H1 (cell line): ENCODE data around the gene MYOD1. TPM values are rescaled to one million over a fixed set of nuclear protein-coding genes. Genes with fewer than 3 reads are reported as not detected.

ENCODE experiments used
- CTCF ChIA-PET: fragments of 300-600 bp; sonication (Branson Sonifier 250); formaldehyde crosslinking; loops from one replicate; lab custom pipeline; 2021; ENCODE audit not compliant: partially characterized antibody; lab: Charles Lee
- POLR2A ChIA-PET: fragments of 300-600 bp; sonication (Branson Sonifier 250); formaldehyde crosslinking; loops from one replicate; lab custom pipeline; 2021; ENCODE audit warnings: inconsistent platforms; ENCODE audit not compliant: partially characterized antibody; lab: Charles Lee
- DNase-seq, 2 experiments: peaks; one replicate each; pipeline versions ENCODE4 v3.0.0 to v3.0.0-alpha.2; 2010 to 2022; ENCODE audit warnings: low spot score in 2 of 2, low read depth in 1 of 2, mixed read lengths in 1 of 2
- FAIRE-seq: peaks from 2 replicates; lab custom pipeline; 2011; peaks lifted over from hg19 to GRCh38; lab: Jason Lieb, UNC
- H2AFZ ChIP-seq: 2 replicates; pipeline ENCODE4 v1.8.1; 2012; ENCODE audit warnings: low read length, inconsistent platforms
- H2AK5ac ChIP-seq: 2 replicates; pipeline ENCODE4 v1.6.1; 2013; ENCODE audit warnings: low read depth, low read length
- H2BK120ac ChIP-seq: replicated peaks from 2 replicates; pipeline ENCODE3; 2013; ENCODE audit warnings: low read depth, low read length, inconsistent platforms
- H2BK12ac ChIP-seq: 2 replicates; pipeline ENCODE4 v1.6.1; 2013; ENCODE audit warnings: low read depth, low read length
- H2BK15ac ChIP-seq: 2 replicates; pipeline ENCODE4 v1.6.1; 2013; ENCODE audit warnings: low read length
- H2BK20ac ChIP-seq: 2 replicates; pipeline ENCODE4 v1.6.1; 2013; ENCODE audit warnings: low read length
- H2BK5ac ChIP-seq: 2 replicates; pipeline ENCODE4 v1.6.1; 2013; ENCODE audit warnings: low read depth, low read length
- H3K14ac ChIP-seq: 2 replicates; pipeline ENCODE4 v1.6.1; 2013; ENCODE audit warnings: inconsistent platforms; ENCODE audit not compliant: insufficient read length
- H3K18ac ChIP-seq: 2 replicates; pipeline ENCODE4 v1.6.1; 2013; ENCODE audit warnings: low read length; ENCODE audit errors: extremely low read depth
- H3K23ac ChIP-seq: 2 replicates; pipeline ENCODE4 v1.6.1; 2013; ENCODE audit warnings: inconsistent platforms; ENCODE audit not compliant: insufficient read length
- H3K23me2 ChIP-seq: 2 replicates; pipeline ENCODE4 v1.6.1; 2013; ENCODE audit warnings: low read depth, low read length
- H3K27ac ChIP-seq: 2 replicates; pipeline ENCODE4 v1.6.1; 2011; ENCODE audit warnings: low read depth, low read length, inconsistent platforms
- H3K27me3 ChIP-seq, 4 experiments: replicated peaks in 1 of 4; 1 replicate in 1 of 4; 2 replicates in 3 of 4; pipeline versions ENCODE4 v1.6.1 to v1.8.1; 2011 to 2013; ENCODE audit warnings: low read length in 3 of 4, mild to moderate bottlenecking in 3 of 4, inconsistent platforms in 2 of 4, mixed read lengths in 2 of 4, moderate library complexity in 1 of 4; ENCODE audit not compliant: control insufficient read depth in 3 of 4, insufficient read depth in 3 of 4; ENCODE audit errors: extremely low read depth in 1 of 4
- H3K36me3 ChIP-seq, 4 experiments: 2 replicates each; pipeline versions ENCODE4 v1.6.1 to v1.8.1; 2011 to 2013; ENCODE audit warnings: mild to moderate bottlenecking in 4 of 4, low read length in 3 of 4, moderate library complexity in 2 of 4, control low read depth in 1 of 4, inconsistent platforms in 1 of 4; ENCODE audit not compliant: insufficient read depth in 4 of 4, control insufficient read depth in 2 of 4
- H3K4ac ChIP-seq: replicated peaks from 2 replicates; pipeline ENCODE3; 2013; ENCODE audit warnings: low read length, low read depth, mixed read lengths, inconsistent platforms; ENCODE audit not compliant: insufficient read length
- H3K4me1 ChIP-seq, 4 experiments: replicated peaks in 1 of 4; 1 replicate in 1 of 4; 2 replicates in 3 of 4; pipeline versions ENCODE4 v1.6.1 to v1.8.1; 2011 to 2013; ENCODE audit warnings: low read length in 3 of 4, inconsistent platforms in 2 of 4, mixed read lengths in 1 of 4; ENCODE audit not compliant: insufficient read depth in 4 of 4, control insufficient read depth in 3 of 4
- H3K4me2 ChIP-seq, 2 experiments: 2 replicates each; pipeline versions ENCODE4 v1.6.1 to v1.8.1; 2011 to 2013; ENCODE audit warnings: low read depth in 2 of 2, low read length in 2 of 2, control low read depth in 1 of 2, inconsistent platforms in 1 of 2, mild to moderate bottlenecking in 1 of 2; ENCODE audit not compliant: insufficient read depth in 1 of 2
- H3K4me3 ChIP-seq, 4 experiments: fragments of 200-600, 300-600 bp in 1 of 4; sonication (generic), shearing (Covaris generic), sonication (Bioruptor Twin) in 1 of 4; 2 replicates each; pipeline versions ENCODE4 v1.5.1 to v1.8.1; 2011 to 2016; ENCODE audit warnings: low read length in 4 of 4, low read depth in 3 of 4, control low read depth in 2 of 4, inconsistent platforms in 2 of 4, mild to moderate bottlenecking in 2 of 4, mixed read lengths in 1 of 4, moderate library complexity in 1 of 4; ENCODE audit not compliant: insufficient read depth in 2 of 4; ENCODE audit errors: extremely low read depth in 1 of 4
- H3K56ac ChIP-seq: replicated peaks from 2 replicates; pipeline ENCODE3; 2013; ENCODE audit warnings: low read depth, mild to moderate bottlenecking, mixed read lengths, low read length, inconsistent platforms; ENCODE audit not compliant: insufficient read length
- H3K79me1 ChIP-seq: 2 replicates; pipeline ENCODE4 v1.6.1; 2013; ENCODE audit warnings: low read depth, low read length, control low read depth
- H3K79me2 ChIP-seq, 2 experiments: 2 replicates each; pipeline versions ENCODE4 v1.6.1 to v1.8.1; 2012 to 2013; ENCODE audit warnings: low read length in 2 of 2, mild to moderate bottlenecking in 2 of 2, inconsistent platforms in 1 of 2; ENCODE audit not compliant: insufficient read depth in 2 of 2, control insufficient read depth in 1 of 2
- H3K9ac ChIP-seq, 4 experiments: replicated peaks in 1 of 4; 1 replicate in 1 of 4; 2 replicates in 3 of 4; pipeline versions ENCODE4 v1.6.1 to v1.8.1; 2011 to 2013; ENCODE audit warnings: low read depth in 3 of 4, low read length in 3 of 4, control low read depth in 2 of 4, mild to moderate bottlenecking in 2 of 4, moderate library complexity in 2 of 4, inconsistent platforms in 1 of 4; ENCODE audit errors: extremely low read depth in 1 of 4
- H3K9me3 ChIP-seq, 2 experiments: 2 replicates each; pipeline versions ENCODE4 v1.6.1 to v1.8.1; 2012 to 2013; ENCODE audit warnings: mild to moderate bottlenecking in 2 of 2, moderate library complexity in 2 of 2, control low read depth in 1 of 2, inconsistent platforms in 1 of 2, low read depth in 1 of 2, low read length in 1 of 2, mixed read lengths in 1 of 2; ENCODE audit not compliant: insufficient read depth in 2 of 2
- H4K20me1 ChIP-seq, 2 experiments: replicated peaks in 1 of 2; 2 replicates each; pipeline versions ENCODE3 to v1.8.1; 2011 to 2013; ENCODE audit warnings: inconsistent platforms in 2 of 2, low read length in 2 of 2, mild to moderate bottlenecking in 1 of 2; ENCODE audit not compliant: insufficient read depth in 2 of 2, control insufficient read depth in 1 of 2
- H4K5ac ChIP-seq: 2 replicates; pipeline ENCODE4 v1.6.1; 2013; ENCODE audit warnings: low read length, low read depth, mixed read lengths, inconsistent platforms; ENCODE audit not compliant: insufficient read length
- H4K8ac ChIP-seq: 2 replicates; pipeline ENCODE4 v1.8.0; 2013; ENCODE audit warnings: mild to moderate bottlenecking, moderate library complexity, low read length, inconsistent platforms; ENCODE audit not compliant: insufficient read depth; ENCODE audit errors: extremely low read depth
- H4K91ac ChIP-seq: replicated peaks from 2 replicates; pipeline ENCODE3; 2013; ENCODE audit warnings: low read length, mixed read lengths, inconsistent platforms; ENCODE audit not compliant: insufficient read length
- CBX8 ChIP-seq: fragments of 300-800, 300-1000 bp; sonication (generic); IDR thresholded peaks from 2 replicates; pipeline ENCODE4 v1.7.1; 2016; ENCODE audit warnings: low read depth, low read length, borderline replicate concordance
- POLR2A ChIP-seq, 2 experiments: IDR thresholded peaks; 1 replicate in 1 of 2; 2 replicates in 1 of 2; pipeline ENCODE4 v1.6.1; 2011; ENCODE audit warnings: low read depth in 2 of 2, low read length in 2 of 2, mild to moderate bottlenecking in 2 of 2; ENCODE audit errors: control extremely low read depth in 1 of 2
- RBBP5 ChIP-seq: IDR thresholded peaks from 2 replicates; pipeline ENCODE4 v1.7.1; 2012; ENCODE audit warnings: low read depth, mild to moderate bottlenecking, inconsistent platforms, low read length, moderate library complexity, borderline replicate concordance
- SIRT6 ChIP-seq: IDR thresholded peaks from one replicate; pipeline ENCODE4 v1.7.1; 2012; ENCODE audit warnings: low read length, inconsistent platforms
- SRF ChIP-seq: IDR thresholded peaks from 2 replicates; pipeline ENCODE4 v1.6.1; 2011; ENCODE audit warnings: mild to moderate bottlenecking, low read depth, low read length, moderate library complexity
- TBP ChIP-seq: IDR thresholded peaks from 2 replicates; pipeline ENCODE4 v1.6.1; 2011; ENCODE audit warnings: low read depth, low read length, improper control_type of control experiment
- TEAD4 ChIP-seq: IDR thresholded peaks from 2 replicates; pipeline ENCODE4 v1.6.1; 2012; ENCODE audit warnings: low read depth, low read length, inconsistent platforms, mixed read lengths
- WGBS, 2 experiments: shearing (Covaris generic) in 1 of 2; methylation state at CpG; one replicate each; pipeline versions ENCODE4 v1.1.6 to v1.1.7; 2013 to 2015; ENCODE audit warnings: low lambda C conversion rate in 2 of 2, mixed read lengths in 2 of 2, inconsistent platforms in 1 of 2, low coverage in 1 of 2, missing lambda C conversion rate in 1 of 2; ENCODE audit not compliant: insufficient replicate concordance in 2 of 2, insufficient coverage in 1 of 2, insufficient read length in 1 of 2; ENCODE audit errors: extremely low coverage in 1 of 2, missing lambda C conversion rate in 1 of 2; 5-methylcytosine and 5-hydroxymethylcytosine counted together
- polyA plus RNA-seq, 7 experiments: library from polyadenylated mRNA; depleted of rRNA in 3 of 7; stranded (reverse) in 5 of 7; unstranded in 2 of 7; fragments of >200 nt in 5 of 7; fragments of 200-250 nt in 2 of 7; gene quantifications; 1 replicate in 5 of 7; 2 replicates in 1 of 7; 4 replicates in 1 of 7; pipeline versions ENCODE4 v1.2.1 to v1.2.3, GENCODE V29; 2011 to 2013; ENCODE audit warnings: missing spikeins in 2 of 7, mixed read lengths in 2 of 7
- total RNA-seq: library from RNA; stranded (reverse); fragmentation: NEBNext Ultra II Directional; extraction: Animal tissue kit (Norgen Biotek cat#: 25700); gene quantifications from 2 replicates; pipeline ENCODE4 v1.2.1, GENCODE V29; 2021
- TF ChIP-seq, protein P1 (sequence below): IDR thresholded peaks from 2 replicates; pipeline ENCODE4 v1.6.1; 2012; ENCODE audit warnings: inconsistent platforms

MYOD1 gene
- total and polyA plus RNA-seq, 2 of the 8 experiments (the other 6 are each of a cell fraction or from before 2014, with no cell fraction given): not detected

DNA sequence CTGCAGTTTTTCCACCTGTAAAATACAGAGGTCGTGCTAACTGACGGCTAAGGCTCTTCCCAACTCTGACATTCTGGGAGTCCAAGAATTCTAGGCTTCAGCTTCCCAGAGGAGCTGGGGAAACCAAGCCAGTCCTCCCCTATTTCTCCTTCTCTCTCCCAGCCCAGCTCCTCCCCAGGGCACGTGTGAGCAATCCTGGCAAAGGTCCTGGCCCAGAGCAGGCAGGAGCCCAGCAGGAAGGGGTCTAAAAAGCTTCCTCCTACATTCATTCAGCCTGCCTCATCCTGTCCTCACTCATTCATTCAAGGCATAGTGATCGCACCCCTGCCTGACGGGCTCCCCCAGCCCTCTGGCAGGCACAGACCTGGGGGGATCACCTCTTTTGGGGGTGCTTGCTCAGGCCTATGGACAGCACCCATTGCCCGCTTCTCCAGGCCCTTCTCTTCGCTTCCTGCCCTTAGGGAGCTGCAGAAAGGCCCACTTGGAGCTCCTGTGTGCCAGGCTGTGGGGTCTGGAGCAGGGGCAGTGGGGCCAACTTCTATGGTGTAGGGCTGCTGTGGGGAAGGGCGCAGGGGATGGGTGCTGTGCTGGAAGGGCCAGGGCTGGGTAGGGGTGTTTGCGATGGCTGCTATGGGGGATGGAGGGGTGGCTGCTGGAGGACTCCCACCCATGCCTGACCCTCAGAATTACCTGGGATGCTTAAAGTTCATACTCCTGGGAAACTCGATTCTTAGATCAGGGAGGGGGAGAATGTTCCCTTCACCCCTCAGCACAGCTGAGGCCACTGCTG, 25.0 kb downstream of the MYOD1 start:
- Histone ChIP-seq H3K79me1 (no peaks in the 10 kb centered on the region), H3K4me3 (no peak overlapping the region), H2BK15ac (no peak overlapping the region), H3K9me3 (no peaks in the 10 kb centered on the region), H3K4ac (no peak overlapping the region), H4K8ac (no peak overlapping the region), H3K4me2 (no peak overlapping the region), H3K56ac (no peak overlapping the region), H2BK120ac (no peak overlapping the region), H3K23ac (no peak overlapping the region), H3K14ac (no peak overlapping the region), H2BK20ac (no peak overlapping the region), H3K23me2 (peaks cover 3% of the 10 kb centered on the region; the same call in 1 of the 2 replicates), H4K20me1 (peaks cover 0 to 3% of the 10 kb centered on the region in 2 experiments), H4K91ac (no peak overlapping the region), H3K27ac (no peak overlapping the region), H3K9ac (no peak overlapping the region), H2BK12ac (no peak overlapping the region), H3K36me3 (no peaks in the 10 kb centered on the region), H2AFZ (no peak overlapping the region), H3K18ac (no peak overlapping the region), H2BK5ac (no peak overlapping the region; the same call in 1 of the 2 replicates), H3K27me3 (peaks cover 0 to 4% (median 0%) of the 10 kb centered on the region in 4 experiments; a peak in 2 of 7 replicates), H4K5ac (no peak overlapping the region), H3K79me2 (no peaks in the 10 kb centered on the region), H3K4me1 (peaks cover 0 to 1% (median 0%) of the 10 kb centered on the region in 4 experiments; a peak in 2 of 7 replicates), H2AK5ac (no peak overlapping the region)
- no peak for DNase-seq
- WGBS, 2 experiments: 80% methylated on average over 10 of the region's 10 CpGs; no CpG with 5 or more reads in 1 of the 2 experiments
- CTCF ChIA-PET: interaction anchor here (0.5 to 16.5 kb wide), 13 partner anchors 8 to 235 kb away, joined by 3 to 290 read pairs (median 7); partner anchors contain the start of genes KCNC1 and MYOD1
- no peak for FAIRE-seq
- TF ChIP-seq TBP (no peak), SIRT6 (no peak), CBX8 (no peak), SRF (no peak), RBBP5 (no peak), POLR2A (IDR thresholded peaks at IDR 0.05; ENCODE audit: control extremely low read depth in 1 of 2, low read depth in 2 of 2, low read length in 2 of 2) (no peak), TEAD4 (no peak)
- TF ChIP-seq, protein P1, sequence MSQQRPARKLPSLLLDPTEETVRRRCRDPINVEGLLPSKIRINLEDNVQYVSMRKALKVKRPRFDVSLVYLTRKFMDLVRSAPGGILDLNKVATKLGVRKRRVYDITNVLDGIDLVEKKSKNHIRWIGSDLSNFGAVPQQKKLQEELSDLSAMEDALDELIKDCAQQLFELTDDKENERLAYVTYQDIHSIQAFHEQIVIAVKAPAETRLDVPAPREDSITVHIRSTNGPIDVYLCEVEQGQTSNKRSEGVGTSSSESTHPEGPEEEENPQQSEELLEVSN: no peak
- POLR2A ChIA-PET: no interaction called here
